ENCODE measurements around the gene FSCN2. TPM values are rescaled to one million over a fixed set of nuclear protein-coding genes. Genes with fewer than 3 reads are reported as not detected.

FSCN2 gene
- total RNA-seq, 1 experiment from 2014 or later = 1.6 TPM

- WGBS (ENCODE audit: extremely low coverage, insufficient read length, low lambda C conversion rate) = no CpG with 5 or more reads among the region's 64 CpGs
- no peak overlapping the region for H2AFZ ChIP-seq (ENCODE audit: low read length)
- H3K9me3 Mint-ChIP-seq = no peaks in the 10 kb centered on the region
These were observed 29.1 kb upstream of the FSCN2 start for GRCh38 chr17:81498953-81499600.

More at GRCh38 chr17:81498953-81499600, 29.1 kb upstream of the FSCN2 start:
- H3K56ac ChIP-seq (ENCODE audit: insufficient read length, low read depth, low read length) = no peak overlapping the region
- no peak overlapping the region for H3K4ac ChIP-seq (ENCODE audit: low read depth, low read length)
- H2BK15ac ChIP-seq (ENCODE audit: low read depth, low read length) = no peak overlapping the region
- H4K91ac ChIP-seq (ENCODE audit: insufficient read length, low read depth, low read length) = no peak overlapping the region
- H3K27ac Mint-ChIP-seq = no peak overlapping the region
- H3K27me3 ChIP-seq (ENCODE audit: insufficient read depth, low read length) = no peaks in the 10 kb centered on the region
- H2AK5ac ChIP-seq (ENCODE audit: insufficient read length, low read length) = no peak overlapping the region
- H3K9me3 ChIP-seq (ENCODE audit: control insufficient read depth, low read depth, low read length) = no peaks in the 10 kb centered on the region
- no peak overlapping the region for H4K8ac ChIP-seq (replicated peaks; ENCODE audit: insufficient read length, low read depth, low read length)
- H3K18ac ChIP-seq (ENCODE audit: insufficient read length, low read depth, low read length) = no peak overlapping the region
- peaks cover 7 to 8% of the 10 kb centered on the region in 2 experiments for H3K4me1 Mint-ChIP-seq
- no peak overlapping the region for H3K9ac ChIP-seq (ENCODE audit: extremely low read depth, insufficient read length, low read length)
- no peak overlapping the region for H3K4me3 Mint-ChIP-seq
- no peaks in the 10 kb centered on the region for H4K20me1 ChIP-seq (ENCODE audit: control insufficient read depth, insufficient read depth, insufficient read length)
- H4K5ac ChIP-seq (ENCODE audit: insufficient read length, low read depth, low read length) = no peak overlapping the region
- H3K4me1 ChIP-seq (ENCODE audit: insufficient read depth, low read length) = no peaks in the 10 kb centered on the region
- H3K23me2 ChIP-seq (ENCODE audit: insufficient read length, low read depth, low read length, poor library complexity, severe bottlenecking) = no peaks in the 10 kb centered on the region
- H3K4me2 ChIP-seq (ENCODE audit: insufficient read depth, insufficient read length, low read length) = no peak overlapping the region
- H3K79me1 ChIP-seq (ENCODE audit: insufficient read depth, low read depth, low read length, poor library complexity, severe bottlenecking) = no peaks in the 10 kb centered on the region
- no peaks in the 10 kb centered on the region for H3K79me2 ChIP-seq (ENCODE audit: insufficient read depth, low read length)
- no peak overlapping the region for H2BK20ac ChIP-seq (ENCODE audit: low read depth, low read length, poor library complexity, severe bottlenecking)
- no peak for DNase-seq
- TF ChIP-seq, protein P1, sequence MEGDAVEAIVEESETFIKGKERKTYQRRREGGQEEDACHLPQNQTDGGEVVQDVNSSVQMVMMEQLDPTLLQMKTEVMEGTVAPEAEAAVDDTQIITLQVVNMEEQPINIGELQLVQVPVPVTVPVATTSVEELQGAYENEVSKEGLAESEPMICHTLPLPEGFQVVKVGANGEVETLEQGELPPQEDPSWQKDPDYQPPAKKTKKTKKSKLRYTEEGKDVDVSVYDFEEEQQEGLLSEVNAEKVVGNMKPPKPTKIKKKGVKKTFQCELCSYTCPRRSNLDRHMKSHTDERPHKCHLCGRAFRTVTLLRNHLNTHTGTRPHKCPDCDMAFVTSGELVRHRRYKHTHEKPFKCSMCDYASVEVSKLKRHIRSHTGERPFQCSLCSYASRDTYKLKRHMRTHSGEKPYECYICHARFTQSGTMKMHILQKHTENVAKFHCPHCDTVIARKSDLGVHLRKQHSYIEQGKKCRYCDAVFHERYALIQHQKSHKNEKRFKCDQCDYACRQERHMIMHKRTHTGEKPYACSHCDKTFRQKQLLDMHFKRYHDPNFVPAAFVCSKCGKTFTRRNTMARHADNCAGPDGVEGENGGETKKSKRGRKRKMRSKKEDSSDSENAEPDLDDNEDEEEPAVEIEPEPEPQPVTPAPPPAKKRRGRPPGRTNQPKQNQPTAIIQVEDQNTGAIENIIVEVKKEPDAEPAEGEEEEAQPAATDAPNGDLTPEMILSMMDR (conservative IDR thresholded peaks at IDR 0.05) = no peak
- H3K27me3 Mint-ChIP-seq (ENCODE audit: low read depth) = peaks cover 18% of the 10 kb centered on the region
- no peak overlapping the region for H3K14ac ChIP-seq (ENCODE audit: insufficient read depth, low read length)
- no peak overlapping the region for H2BK5ac ChIP-seq (ENCODE audit: insufficient read length, low read length)
- H3T11ph ChIP-seq (ENCODE audit: low read length) = no peak overlapping the region
- no peak overlapping the region for H2BK120ac ChIP-seq (ENCODE audit: low read depth, low read length, poor library complexity, severe bottlenecking)
- no peak overlapping the region for H3K27ac ChIP-seq (ENCODE audit: insufficient read length, low read depth, low read length)
- no peak overlapping the region for H2BK12ac ChIP-seq (ENCODE audit: insufficient read length, low read depth, low read length)
- no peaks in the 10 kb centered on the region for H3K36me3 Mint-ChIP-seq (ENCODE audit: insufficient read depth in 1 of 3, low read depth in 3 of 3)
- H3K23ac ChIP-seq (ENCODE audit: insufficient read length, low read depth, low read length) = no peak overlapping the region
